Liver (tissue), 3 donors: ENCODE data around the gene LHX8.
"Not testable (repeated sequence)": the region's sequence is repeated elsewhere in the genome, so short reads cannot be mapped to it uniquely, and the experiment has no call there.

Experiments used
- ATF3 ChIP-seq: IDR thresholded peaks from 2 replicates; pipeline ENCODE4 v1.6.1; 2016; ENCODE audit warnings: antibody characterized with exemption
- CTCF ChIP-seq: fragments of 150-350 bp; IDR thresholded peaks from 2 replicates; pipeline ENCODE4 v1.5.1; 2017; ENCODE audit warnings: improper control_type of control experiment, low read depth, low read length; ENCODE audit not compliant: missing input control
- FOXA1 ChIP-seq: IDR thresholded peaks from 2 replicates; pipeline ENCODE4 v1.6.1; 2016; ENCODE audit warnings: antibody characterized with exemption
- GABPA ChIP-seq, 2 donors: IDR thresholded peaks in 1 of 2; conservative IDR thresholded peaks in 1 of 2; 2 replicates each; pipeline ENCODE4 v1.6.1; 2016; ENCODE audit warnings: antibody characterized with exemption in 2 of 2, mild to moderate bottlenecking in 1 of 2, moderate library complexity in 1 of 2
- JUND ChIP-seq, 2 donors: IDR thresholded peaks; 2 replicates each; pipeline ENCODE4 v1.6.1; 2016; ENCODE audit warnings: antibody characterized with exemption in 2 of 2
- MAX ChIP-seq: IDR thresholded peaks from 2 replicates; pipeline ENCODE4 v1.6.1; 2016; ENCODE audit warnings: antibody characterized with exemption
- RAD21 ChIP-seq, 2 donors: IDR thresholded peaks; 2 replicates each; pipeline ENCODE4 v1.6.1; 2016; ENCODE audit warnings: antibody characterized with exemption in 2 of 2, mild to moderate bottlenecking in 2 of 2
- REST ChIP-seq: IDR thresholded peaks from 2 replicates; pipeline ENCODE4 v1.6.1; 2016; ENCODE audit warnings: antibody characterized with exemption, mild to moderate bottlenecking
- SP1 ChIP-seq: IDR thresholded peaks from 2 replicates; pipeline ENCODE4 v1.6.1; 2018; ENCODE audit warnings: antibody characterized with exemption, mild to moderate bottlenecking
- TAF1 ChIP-seq: conservative IDR thresholded peaks from 2 replicates; pipeline ENCODE4 v1.6.1; 2016; ENCODE audit warnings: antibody characterized with exemption, mild to moderate bottlenecking
- YY1 ChIP-seq: IDR thresholded peaks from 2 replicates; pipeline ENCODE4 v1.6.1; 2016; ENCODE audit warnings: antibody characterized with exemption, mild to moderate bottlenecking
- donor health status: healthy.
- donor health status: healthy.

GRCh38 chr1:75112362-75112951 lies 21.7 kb upstream of the LHX8 start:
- TF ChIP-seq CTCF; REST; RAD21 (IDR thresholded peaks at IDR 0.05); SP1; TAF1; ATF3; GABPA (IDR thresholded peaks at IDR 0.05 in 1 of 2, conservative IDR thresholded peaks at IDR 0.05 in 1 of 2); MAX; YY1; FOXA1; JUND (IDR thresholded peaks at IDR 0.05): not testable (repeated sequence)
